Epithelial cell of esophagus (primary cell): ENCODE data around the gene CERK.

Source experiments
- DNase-seq: peaks from one replicate; pipeline ENCODE4 v3.0.0; 2010; ENCODE audit warnings: low read depth
- H3K4me3 ChIP-seq: 2 replicates; pipeline ENCODE4 v1.5.1; 2011; ENCODE audit warnings: mild to moderate bottlenecking, low read length, control low read depth
- TF ChIP-seq, protein P1 (sequence below): IDR thresholded peaks from 2 replicates; pipeline ENCODE4 v1.5.1; 2011; ENCODE audit warnings: low read depth, mild to moderate bottlenecking, low read length, control low read depth, inconsistent platforms; ENCODE audit not compliant: insufficient read depth; ENCODE audit errors: missing control alignments

CERK gene

GRCh38 chr22:46758121-46758520 is 20.1 kb upstream of the CERK start:
- TF ChIP-seq, protein P1, sequence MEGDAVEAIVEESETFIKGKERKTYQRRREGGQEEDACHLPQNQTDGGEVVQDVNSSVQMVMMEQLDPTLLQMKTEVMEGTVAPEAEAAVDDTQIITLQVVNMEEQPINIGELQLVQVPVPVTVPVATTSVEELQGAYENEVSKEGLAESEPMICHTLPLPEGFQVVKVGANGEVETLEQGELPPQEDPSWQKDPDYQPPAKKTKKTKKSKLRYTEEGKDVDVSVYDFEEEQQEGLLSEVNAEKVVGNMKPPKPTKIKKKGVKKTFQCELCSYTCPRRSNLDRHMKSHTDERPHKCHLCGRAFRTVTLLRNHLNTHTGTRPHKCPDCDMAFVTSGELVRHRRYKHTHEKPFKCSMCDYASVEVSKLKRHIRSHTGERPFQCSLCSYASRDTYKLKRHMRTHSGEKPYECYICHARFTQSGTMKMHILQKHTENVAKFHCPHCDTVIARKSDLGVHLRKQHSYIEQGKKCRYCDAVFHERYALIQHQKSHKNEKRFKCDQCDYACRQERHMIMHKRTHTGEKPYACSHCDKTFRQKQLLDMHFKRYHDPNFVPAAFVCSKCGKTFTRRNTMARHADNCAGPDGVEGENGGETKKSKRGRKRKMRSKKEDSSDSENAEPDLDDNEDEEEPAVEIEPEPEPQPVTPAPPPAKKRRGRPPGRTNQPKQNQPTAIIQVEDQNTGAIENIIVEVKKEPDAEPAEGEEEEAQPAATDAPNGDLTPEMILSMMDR = no peak
- no peak for DNase-seq

GRCh38 chr22:46757104-46757503 is 19.1 kb upstream of the CERK start:
- TF ChIP-seq, protein P1 = no peak
- H3K4me3 ChIP-seq = no peak overlapping the region
- DNase-seq = no peak

More at GRCh38 chr22:46758121-46758520, 20.1 kb upstream of the CERK start:
- H3K4me3 ChIP-seq = no peak overlapping the region

DNA sequence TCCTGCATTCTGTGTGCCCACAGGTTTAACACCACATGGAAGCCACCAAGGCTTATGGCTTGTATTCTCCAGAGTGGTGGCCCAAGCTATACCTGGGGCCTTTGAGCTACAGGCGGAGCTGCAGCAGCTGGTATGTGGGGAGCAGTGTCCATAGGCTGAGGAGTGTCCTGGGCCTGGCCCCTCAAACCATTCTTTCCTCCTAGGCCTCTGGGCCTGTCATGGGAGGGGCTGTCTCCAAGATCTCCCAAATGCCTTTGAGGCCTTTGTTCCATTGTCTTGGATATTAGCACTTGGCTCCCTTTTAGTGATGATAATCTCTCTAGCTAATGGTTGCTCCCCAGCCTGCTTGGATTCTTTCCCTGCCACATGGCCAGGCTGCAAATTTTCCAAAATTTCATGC is 18.0 kb upstream of the CERK start:
- no peak overlapping the region for H3K4me3 ChIP-seq
- TF ChIP-seq, protein P1 = no peak
- DNase-seq = no peak

- H3K4me3 ChIP-seq = no peak overlapping the region
- TF ChIP-seq, protein P1 = no peak
- no peak for DNase-seq
These were observed 17.5 kb upstream of the CERK start for GRCh38 chr22:46755525-46755924.

GRCh38 chr22:46754826-46755225 is 16.8 kb upstream of the CERK start:
- TF ChIP-seq, protein P1 = no peak
- no peak overlapping the region for H3K4me3 ChIP-seq
- no peak for DNase-seq

DNA sequence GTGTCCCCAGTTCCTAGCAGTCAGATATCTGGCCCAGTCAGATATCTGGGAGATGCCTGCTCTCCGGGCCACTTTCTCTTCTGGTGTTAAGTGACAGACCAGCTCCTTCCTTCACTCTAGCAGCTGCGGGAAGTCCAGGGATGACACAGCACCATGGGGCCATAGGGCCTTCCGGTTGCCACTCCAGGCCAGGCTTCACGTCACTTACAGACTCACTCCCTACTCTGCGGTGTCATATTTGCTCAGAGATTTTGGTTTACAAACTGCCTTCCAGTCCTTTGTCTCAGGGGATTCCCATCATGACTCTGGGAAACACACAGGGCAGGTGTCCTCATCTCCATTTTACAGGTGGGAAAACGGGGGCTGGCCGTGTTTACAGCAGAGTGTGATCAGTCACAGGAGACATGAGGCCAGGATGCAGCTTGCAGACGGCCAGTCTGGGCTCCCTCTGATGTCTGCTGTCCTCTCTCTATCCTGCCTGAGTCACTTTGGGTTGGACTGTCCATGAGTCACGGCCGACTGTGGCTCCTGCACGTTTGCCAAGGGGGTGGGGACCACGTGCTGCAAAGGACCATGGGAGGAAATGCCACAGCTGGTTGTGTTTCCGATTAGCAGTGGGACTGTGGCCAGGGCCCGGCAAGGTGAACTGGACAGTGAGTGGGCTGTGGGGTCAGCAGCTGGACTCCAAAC is 16.2 kb upstream of the CERK start:
- DNase-seq = peak; percentile 97
- TF ChIP-seq, protein P1 = no peak
- no peak overlapping the region for H3K4me3 ChIP-seq

GRCh38 chr22:46753761-46754109 is 15.7 kb upstream of the CERK start:
- TF ChIP-seq, protein P1 = no peak
- H3K4me3 ChIP-seq = no peak overlapping the region

More at GRCh38 chr22:46753761-46754109, 15.7 kb upstream of the CERK start:
- DNase-seq = no peak
